HepG2 (cell line): ENCODE data around the gene RASIP1. TPM values are rescaled to one million over a fixed set of nuclear protein-coding genes. Genes with fewer than 3 reads are reported as not detected.
"Not testable (repeated sequence)": the region's sequence is repeated elsewhere in the genome, so short reads cannot be mapped to it uniquely, and the experiment has no call there.

Source experiments
- ATAC-seq: fragments of 200-7000 bp; cut with Tn5 transposase; 3 replicates; pipeline ENCODE4 v1.9.1; 2020; ENCODE audit warnings: mild to moderate bottlenecking, moderate library complexity
- BruUV-seq: library from RNA; stranded (reverse); fragments of 400-500 nt; replicated peaks from 2 replicates; lab custom pipeline; 2021; lab: Mats Ljungman, UMichigan
- CTCF ChIA-PET: fragments of 300-600 bp; formaldehyde crosslinking; extraction: SDS; loops from one replicate; lab custom pipeline; 2021; ENCODE audit warnings: low total read pairs, inconsistent platforms, low intra/inter-chr PET ratio; lab: Yijun Ruan, JAX
- POLR2A ChIA-PET: fragments of 350-600 bp; sonication (Branson Sonifier 250); formaldehyde crosslinking; loops from one replicate; lab custom pipeline; 2020; ENCODE audit warnings: antibody characterized with exemption, inconsistent platforms; lab: Yijun Ruan, JAX
- DNase-seq: peaks from one replicate; pipeline ENCODE4 v3.0.0-alpha.2; 2015; ENCODE audit warnings: low spot score
- FAIRE-seq: peaks from 3 replicates; lab custom pipeline; 2011; peaks lifted over from hg19 to GRCh38; lab: Jason Lieb, UNC
- H2AFZ ChIP-seq: one replicate; pipeline ENCODE4 v1.6.1; 2011; ENCODE audit warnings: low read length, inconsistent platforms
- H3K27ac ChIP-seq: fragments of 300-600 bp; 3 replicates; pipeline ENCODE4 v1.8.0; 2011; ENCODE audit warnings: mixed run types, mild to moderate bottlenecking, mixed read lengths, low read length, inconsistent platforms; ENCODE audit not compliant: insufficient read depth; ENCODE audit errors: extremely low read length
- H3K27me3 ChIP-seq, 2 experiments: fragments of 200-600 bp in 1 of 2; 2 replicates in 1 of 2; 3 replicates in 1 of 2; pipeline versions ENCODE4 v1.6.0 to v1.8.0; 2011; ENCODE audit warnings: low read length in 2 of 2, mild to moderate bottlenecking in 2 of 2, moderate library complexity in 2 of 2, inconsistent platforms in 1 of 2; ENCODE audit not compliant: insufficient read depth in 2 of 2, control insufficient read depth in 1 of 2
- H3K36me3 ChIP-seq, 2 experiments: fragments of 200-600 bp in 1 of 2; replicated peaks in 1 of 2; 2 replicates in 1 of 2; 3 replicates in 1 of 2; pipeline versions ENCODE4 v1.5.1 to v1.8.0; 2011; ENCODE audit warnings: low read length in 2 of 2, inconsistent platforms in 1 of 2; ENCODE audit not compliant: insufficient read depth in 2 of 2, control insufficient read depth in 1 of 2
- H3K4me1 ChIP-seq: 2 replicates; pipeline ENCODE4 v1.5.1; 2012; ENCODE audit warnings: low read length, inconsistent platforms; ENCODE audit not compliant: insufficient read depth
- H3K4me2 ChIP-seq: 2 replicates; pipeline ENCODE4 v1.6.0; 2011; ENCODE audit warnings: low read depth, low read length, inconsistent platforms
- H3K4me3 ChIP-seq, 3 experiments: fragments of 200-600 bp in 1 of 3; sonication (generic), shearing (Covaris generic) in 1 of 3; replicated peaks in 1 of 3; 2 replicates each; pipeline ENCODE4 v1.5.1; 2011 to 2016; ENCODE audit warnings: low read length in 3 of 3, inconsistent platforms in 2 of 3, low read depth in 2 of 3, mild to moderate bottlenecking in 2 of 3, control low read depth in 1 of 3, mixed read lengths in 1 of 3; ENCODE audit not compliant: insufficient read depth in 1 of 3
- H3K79me2 ChIP-seq: one replicate; pipeline ENCODE4 v1.6.1; 2011; ENCODE audit warnings: low read length, inconsistent platforms; ENCODE audit not compliant: insufficient read depth
- H3K9ac ChIP-seq: 2 replicates; pipeline ENCODE4 v1.6.0; 2011; ENCODE audit warnings: mild to moderate bottlenecking, low read depth, low read length, inconsistent platforms; ENCODE audit not compliant: insufficient read depth
- H3K9me3 ChIP-seq: 2 replicates; pipeline ENCODE4 v1.5.1; 2012; ENCODE audit warnings: mild to moderate bottlenecking, low read length
- H4K20me1 ChIP-seq: 2 replicates; pipeline ENCODE4 v1.6.0; 2011; ENCODE audit warnings: inconsistent platforms, mild to moderate bottlenecking, low read length, moderate library complexity; ENCODE audit not compliant: insufficient read depth
- SIX4 ChIP-seq: sonication (generic); formaldehyde crosslinking; IDR thresholded peaks from 2 replicates; pipeline ENCODE4 v1.4.0; 2020; ENCODE audit warnings: missing genetic modification reagents
- ZNF350 ChIP-seq: sonication (generic); formaldehyde crosslinking; IDR thresholded peaks from 2 replicates; pipeline ENCODE4 v1.4.0; 2020; ENCODE audit warnings: mild to moderate bottlenecking, low read depth, missing genetic modification reagents, borderline replicate concordance
- ZNF660 ChIP-seq: sonication (generic); formaldehyde crosslinking; IDR thresholded peaks from 2 replicates; pipeline ENCODE4 v1.5.1; 2020; ENCODE audit warnings: mild to moderate bottlenecking, low read depth, missing genetic modification reagents, borderline replicate concordance
- ZNF878 ChIP-seq: sonication (generic); formaldehyde crosslinking; IDR thresholded peaks from 2 replicates; pipeline ENCODE4 v1.8.1; 2023; ENCODE audit warnings: mild to moderate bottlenecking, missing genetic modification reagents, moderate library complexity
- WGBS: methylation state at CpG from one replicate; pipeline ENCODE4 v1.1.6; 2017; ENCODE audit warnings: low lambda C conversion rate; 5-methylcytosine and 5-hydroxymethylcytosine counted together
- in situ Hi-C: cut with HindIII; loops from 2 replicates; pipeline ENCODE4 v1.10.0; 2017; ENCODE audit warnings: low pct_unique_long_range_greater_than_20kb; ENCODE audit not compliant: extremely low pct_ligation_motif_present
- intact Hi-C: fragments of 100-400 bp; cut with micrococcal nuclease; formaldehyde crosslinking; loops from one replicate; pipeline ENCODE4 v1.10.0; 2022; ENCODE audit not compliant: unreplicated experiment
- polyA plus RNA-seq, 8 experiments: library from polyadenylated mRNA; depleted of rRNA in 3 of 8; stranded (reverse) in 7 of 8; unstranded in 1 of 8; fragments of >200 nt; fragmentation: Illumina TruSeq in 4 of 8; extraction: Trizol in 4 of 8; gene quantifications; 2 replicates each; pipeline versions ENCODE4 v1.2.1 to v1.2.3, GENCODE V29; 2011 to 2016; ENCODE audit warnings: low read depth in 4 of 8, missing spikeins in 1 of 8, mixed read lengths in 1 of 8; ENCODE audit not compliant: insufficient read depth in 1 of 8
- total RNA-seq, 5 experiments: library from RNA; depleted of rRNA; stranded (reverse); fragments of >200 nt; fragmentation: Illumina TruSeq; extraction: Trizol; gene quantifications; 2 replicates each; pipeline ENCODE4 v1.2.3, GENCODE V29; 2016; ENCODE audit warnings: low read depth in 1 of 5
- TF ChIP-seq, protein P1 (sequence below): sonication (generic); formaldehyde crosslinking; conservative IDR thresholded peaks from 2 replicates; pipeline ENCODE4 v1.4.0; 2020; ENCODE audit warnings: missing genetic modification reagents

Gene RASIP1
- total and polyA plus RNA-seq, 2 of the 13 experiments (the other 11 are each of a cell fraction or from before 2014, with no cell fraction given), result 0.44 to 0.58 TPM

DNA sequence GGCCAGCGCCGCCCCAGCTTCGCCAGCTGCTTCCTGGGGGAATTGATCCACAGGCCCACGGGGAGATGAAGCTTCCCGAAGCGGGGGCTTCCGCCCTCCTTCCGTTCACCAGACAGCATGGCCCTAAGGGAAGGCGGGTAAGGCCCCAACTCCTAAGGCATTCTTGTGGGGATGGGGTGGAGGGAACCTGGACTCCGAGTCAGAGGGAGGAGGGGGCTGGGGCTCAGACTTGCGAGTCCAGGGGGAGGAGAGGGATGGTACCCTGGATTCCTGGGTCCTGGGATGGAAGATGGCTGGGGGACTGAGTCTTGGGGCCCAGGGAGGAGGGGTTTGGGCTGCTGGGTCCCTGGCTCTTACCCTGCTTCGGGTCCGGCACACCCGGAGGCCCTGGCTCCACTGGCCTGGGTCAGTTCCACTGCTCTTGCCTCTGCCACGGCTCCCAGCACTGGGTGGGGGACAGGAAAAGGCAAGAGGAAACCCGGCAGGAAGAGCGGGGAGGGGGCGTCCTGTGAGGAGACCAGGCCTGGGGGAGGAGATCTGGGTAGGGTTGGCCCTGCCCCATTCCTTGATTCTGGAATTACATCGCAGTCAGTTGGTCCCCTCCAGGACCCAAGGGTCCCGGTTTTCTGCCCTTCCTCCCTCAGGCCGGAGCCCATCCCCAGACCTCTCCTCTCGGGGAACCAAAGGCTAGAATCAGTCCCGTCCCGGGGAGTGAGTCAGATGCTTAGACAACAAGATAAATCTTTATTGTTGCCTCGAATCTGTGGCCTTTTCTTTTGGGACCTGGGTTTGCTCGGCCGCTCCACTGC, at the start of gene RASIP1 (continued):
- TF ChIP-seq, protein P1, sequence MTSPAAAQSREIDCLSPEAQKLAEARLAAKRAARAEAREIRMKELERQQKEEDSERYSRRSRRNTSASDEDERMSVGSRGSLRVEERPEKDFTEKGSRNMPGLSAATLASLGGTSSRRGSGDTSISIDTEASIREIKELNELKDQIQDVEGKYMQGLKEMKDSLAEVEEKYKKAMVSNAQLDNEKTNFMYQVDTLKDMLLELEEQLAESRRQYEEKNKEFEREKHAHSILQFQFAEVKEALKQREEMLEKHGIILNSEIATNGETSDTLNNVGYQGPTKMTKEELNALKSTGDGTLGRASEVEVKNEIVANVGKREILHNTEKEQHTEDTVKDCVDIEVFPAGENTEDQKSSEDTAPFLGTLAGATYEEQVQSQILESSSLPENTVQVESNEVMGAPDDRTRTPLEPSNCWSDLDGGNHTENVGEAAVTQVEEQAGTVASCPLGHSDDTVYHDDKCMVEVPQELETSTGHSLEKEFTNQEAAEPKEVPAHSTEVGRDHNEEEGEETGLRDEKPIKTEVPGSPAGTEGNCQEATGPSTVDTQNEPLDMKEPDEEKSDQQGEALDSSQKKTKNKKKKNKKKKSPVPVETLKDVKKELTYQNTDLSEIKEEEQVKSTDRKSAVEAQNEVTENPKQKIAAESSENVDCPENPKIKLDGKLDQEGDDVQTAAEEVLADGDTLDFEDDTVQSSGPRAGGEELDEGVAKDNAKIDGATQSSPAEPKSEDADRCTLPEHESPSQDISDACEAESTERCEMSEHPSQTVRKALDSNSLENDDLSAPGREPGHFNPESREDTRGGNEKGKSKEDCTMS (CRISPR knock-in tag), result no peak
- TF ChIP-seq ZNF350 (no peak), ZNF660 (no peak), SIX4 (CRISPR knock-in tag) (no peak), ZNF878 (CRISPR knock-in tag) (no peak)

DNA sequence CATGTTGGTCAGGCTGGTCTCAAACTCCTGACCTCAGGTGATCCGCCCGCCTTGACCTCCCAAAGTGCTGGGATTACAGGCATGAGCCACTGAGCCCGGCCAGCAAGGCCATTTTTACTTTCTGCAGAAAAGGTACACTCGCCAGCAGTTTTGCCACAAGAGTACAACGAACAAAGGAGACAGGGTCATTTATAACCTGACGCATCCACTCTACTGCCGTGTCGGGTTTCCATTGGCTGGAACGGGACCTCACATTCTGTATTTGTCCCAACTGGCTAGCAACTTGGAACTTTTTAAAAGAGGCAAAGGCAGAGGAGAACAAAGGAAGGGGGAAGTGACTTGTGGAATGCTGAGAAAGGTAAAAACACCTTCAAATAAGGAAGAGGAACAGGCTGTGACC, 46.9 kb upstream of the RASIP1 start:
- 51% methylated on average over 6 of the region's 9 CpGs for WGBS
- intact Hi-C loops (loop anchor here (10.0 kb wide), 1 partner anchor 177 kb away; the partner anchor contains the start of gene FTL), in situ Hi-C loops (loop anchor here (5.0 to 10.0 kb wide), 2 partner anchors 113 to 140 kb away; partner anchors contain the start of genes CA11 and NTN5)

DNA sequence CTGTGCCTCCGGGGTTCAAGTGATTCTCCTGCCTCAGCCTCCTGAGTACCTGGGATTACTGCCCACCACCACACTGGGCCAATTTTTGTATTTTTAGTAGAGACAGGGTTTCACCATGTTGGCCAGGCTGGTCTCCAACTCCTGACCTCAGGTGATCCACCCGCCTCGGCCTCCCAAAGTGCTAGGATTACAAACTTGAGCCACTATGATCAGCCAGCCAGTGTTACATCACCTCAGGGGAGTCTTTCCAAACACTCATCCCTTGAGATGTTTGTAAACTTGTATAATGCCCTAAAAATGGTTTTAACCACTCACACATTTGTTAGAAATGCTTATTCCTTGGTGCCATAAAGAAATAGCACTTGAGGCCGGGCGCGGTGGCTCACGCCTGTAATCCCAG, 46.0 kb upstream of the RASIP1 start:
- intact Hi-C loops (loop anchor here (10.0 kb wide), 1 partner anchor 178 kb away; the partner anchor contains the start of gene FTL), in situ Hi-C loops (loop anchor here (5.0 to 10.0 kb wide), 2 partner anchors 112 to 139 kb away; partner anchors contain the start of genes CA11 and NTN5)
- ATAC-seq, H3K27ac ChIP-seq, BruUV-seq, FAIRE-seq, H3K4me3 ChIP-seq, H3K9ac ChIP-seq, H2AFZ ChIP-seq, H3K36me3 ChIP-seq, CTCF ChIA-PET, H3K4me2 ChIP-seq, H3K9me3 ChIP-seq, H4K20me1 ChIP-seq, H3K27me3 ChIP-seq, H3K79me2 ChIP-seq, DNase-seq: not testable (repeated sequence)
- peaks cover 18% of the 10 kb centered on the region for H3K4me1 ChIP-seq
- POLR2A ChIA-PET, result interaction anchor here (0.7 kb wide), 1 partner anchor 141 kb away, joined by 3 read pairs; no protein-coding TSS in a partner anchor
- 69% methylated on average over 6 of the region's 7 CpGs for WGBS

More for the DNA sequence above, 46.9 kb upstream of the RASIP1 start:
- H3K4me2 ChIP-seq, H3K9me3 ChIP-seq, BruUV-seq, H3K79me2 ChIP-seq, POLR2A ChIA-PET, FAIRE-seq, H3K9ac ChIP-seq, H3K36me3 ChIP-seq, DNase-seq, H3K27me3 ChIP-seq, H3K27ac ChIP-seq, H2AFZ ChIP-seq, ATAC-seq, H4K20me1 ChIP-seq, H3K4me3 ChIP-seq: not testable (repeated sequence)
- peaks cover 11% of the 10 kb centered on the region for H3K4me1 ChIP-seq
- CTCF ChIA-PET, result interaction anchor here (1.7 to 1.9 kb wide), 3 partner anchors 48 to 55 kb away, joined by 6 to 31 read pairs (median 27); partner anchors contain the start of gene HSD17B14
